ENCODE data around the gene ARHGEF6.

Gene ARHGEF6

GRCh38 chrX:136712650-136713310, 68.0 kb downstream of the ARHGEF6 start:
- TF ChIP-seq ZNF274 (IDR thresholded peaks at IDR 0.05; ENCODE audit: low read depth, low read length): no peak
- H3K4me3 ChIP-seq (ENCODE audit: low read length): no peak overlapping the region

- H3K4me3 ChIP-seq (ENCODE audit: low read length): no peak overlapping the region
- no peak for TF ChIP-seq ZNF274 (IDR thresholded peaks at IDR 0.05; ENCODE audit: low read depth, low read length)
These were observed 69.6 kb downstream of the ARHGEF6 start for GRCh38 chrX:136711147-136711546.

GRCh38 chrX:136710325-136710951, 70.3 kb downstream of the ARHGEF6 start:
- H3K4me3 ChIP-seq (ENCODE audit: low read length): peak overlapping the region; percentile 21; the same call in 1 of the 2 replicates
- TF ChIP-seq ZNF274 (IDR thresholded peaks at IDR 0.05; ENCODE audit: low read depth, low read length): no peak

GRCh38 chrX:136708348-136708747, 72.4 kb downstream of the ARHGEF6 start:
- no peak overlapping the region for H3K4me3 ChIP-seq (ENCODE audit: low read length)
- TF ChIP-seq ZNF274 (IDR thresholded peaks at IDR 0.05; ENCODE audit: low read depth, low read length): no peak

GRCh38 chrX:136697156-136697555, 83.6 kb downstream of the ARHGEF6 start:
- TF ChIP-seq ZNF274 (IDR thresholded peaks at IDR 0.05; ENCODE audit: low read depth, low read length): no peak
- H3K4me3 ChIP-seq (ENCODE audit: low read length): no peak overlapping the region

GRCh38 chrX:136694431-136695087, 86.2 kb downstream of the ARHGEF6 start:
- TF ChIP-seq ZNF274 (IDR thresholded peaks at IDR 0.05; ENCODE audit: low read depth, low read length): no peak
- no peak overlapping the region for H3K4me3 ChIP-seq (ENCODE audit: low read length)

GRCh38 chrX:136692271-136692670, 88.5 kb downstream of the ARHGEF6 start:
- TF ChIP-seq ZNF274 (IDR thresholded peaks at IDR 0.05; ENCODE audit: low read depth, low read length): no peak
- H3K4me3 ChIP-seq (ENCODE audit: low read length): no peak overlapping the region

- TF ChIP-seq ZNF274 (IDR thresholded peaks at IDR 0.05; ENCODE audit: low read depth, low read length): no peak
- H3K4me3 ChIP-seq (ENCODE audit: low read length): no peak overlapping the region
These were observed 89.5 kb downstream of the ARHGEF6 start for GRCh38 chrX:136691028-136691809.

GRCh38 chrX:136689436-136689835, 91.3 kb downstream of the ARHGEF6 start:
- no peak overlapping the region for H3K4me3 ChIP-seq (ENCODE audit: low read length)
- TF ChIP-seq ZNF274 (IDR thresholded peaks at IDR 0.05; ENCODE audit: low read depth, low read length): no peak

GRCh38 chrX:136687457-136687856, 93.3 kb downstream of the ARHGEF6 start:
- no peak overlapping the region for H3K4me3 ChIP-seq (ENCODE audit: low read length)
- no peak for TF ChIP-seq ZNF274 (IDR thresholded peaks at IDR 0.05; ENCODE audit: low read depth, low read length)

- TF ChIP-seq ZNF274 (IDR thresholded peaks at IDR 0.05; ENCODE audit: low read depth, low read length): no peak
- no peak overlapping the region for H3K4me3 ChIP-seq (ENCODE audit: low read length)
These were observed 96.6 kb downstream of the ARHGEF6 start for GRCh38 chrX:136684120-136684519.

GRCh38 chrX:136679531-136679930, 101.2 kb downstream of the ARHGEF6 start:
- TF ChIP-seq ZNF274 (IDR thresholded peaks at IDR 0.05; ENCODE audit: low read depth, low read length): no peak

GRCh38 chrX:136674270-136674985, 106.3 kb downstream of the ARHGEF6 start:
- H3K4me3 ChIP-seq (ENCODE audit: low read length): no peak overlapping the region

More at GRCh38 chrX:136679531-136679930, 101.2 kb downstream of the ARHGEF6 start:
- no peak overlapping the region for H3K4me3 ChIP-seq (ENCODE audit: low read length)

More at GRCh38 chrX:136674270-136674985, 106.3 kb downstream of the ARHGEF6 start:
- no peak for TF ChIP-seq ZNF274 (IDR thresholded peaks at IDR 0.05; ENCODE audit: low read depth, low read length)
